ENCODE results near the gene RSPH10B2.

GRCh38 chr7:6730343-6730633 lies 23.6 kb upstream of the RSPH10B2 start:
- TF ChIP-seq CTCF (IDR thresholded peaks at IDR 0.05; ENCODE audit: insufficient read depth, low read length, poor library complexity, severe bottlenecking) (no peak), EZH2phosphoT487 (conservative IDR thresholded peaks at IDR 0.05; ENCODE audit: low read length) (no peak)
